ENCODE results near the gene SMIM17.
"Not testable (repeated sequence)": the region's sequence is repeated elsewhere in the genome, so short reads cannot be mapped to it uniquely, and the experiment has no call there.

Gene SMIM17

DNA sequence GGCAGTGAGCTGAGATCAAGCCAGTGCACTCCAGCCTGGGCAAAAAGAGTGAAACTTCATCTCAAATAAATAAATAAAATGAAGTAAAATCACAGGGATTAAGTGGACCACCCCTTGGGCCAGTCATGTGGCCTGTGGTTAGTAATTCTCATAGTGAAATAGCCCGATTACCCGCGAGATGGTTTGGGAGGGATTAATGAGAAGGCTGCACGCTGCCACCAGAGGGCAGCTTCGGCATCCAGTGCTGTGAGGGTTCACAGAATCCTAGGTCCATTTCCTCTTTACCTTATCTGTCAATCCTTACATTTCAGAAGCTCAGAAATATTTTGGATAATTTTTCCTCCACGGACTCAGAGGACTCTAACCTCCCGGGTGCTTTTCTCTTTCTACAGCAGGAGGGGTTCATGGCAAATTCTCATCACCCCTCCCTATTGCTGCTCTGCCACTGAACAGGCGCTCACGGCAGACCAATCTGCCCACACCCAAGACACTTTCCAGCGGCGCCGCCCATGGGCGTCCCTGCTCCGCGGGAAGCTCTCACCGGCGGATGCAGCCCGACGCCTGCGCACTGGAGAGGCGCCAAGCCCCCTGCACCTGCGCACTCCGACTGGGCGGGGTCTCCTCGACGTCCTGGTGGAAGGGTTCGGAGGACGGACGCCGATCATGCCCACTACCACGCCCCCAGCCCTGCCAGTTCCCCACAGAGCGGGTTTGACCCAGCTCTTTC is 17.6 kb downstream of the SMIM17 start:
- no peak for DNase-seq (ENCODE audit: low read depth)

DNA sequence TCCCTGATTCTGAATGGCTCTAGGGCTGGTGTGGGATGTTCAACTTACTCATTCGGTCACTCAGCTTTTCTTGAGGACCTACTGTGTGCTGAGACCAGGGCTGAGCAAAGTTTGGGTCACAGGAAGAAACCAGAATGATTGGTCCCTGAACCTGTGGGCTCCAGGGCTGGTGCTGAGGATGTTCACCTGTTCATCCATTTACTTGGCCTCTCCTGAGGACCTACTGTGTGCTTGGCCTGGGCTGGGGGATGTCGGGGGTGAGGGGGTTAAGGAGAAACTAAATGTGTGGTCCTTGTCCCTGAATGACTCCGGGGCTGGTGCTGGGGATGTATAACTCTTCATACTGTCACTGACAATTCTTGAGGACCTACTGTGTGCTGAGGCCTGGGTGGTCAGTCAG is 18.3 kb downstream of the SMIM17 start:
- DNase-seq (ENCODE audit: low read depth), result no peak

DNA sequence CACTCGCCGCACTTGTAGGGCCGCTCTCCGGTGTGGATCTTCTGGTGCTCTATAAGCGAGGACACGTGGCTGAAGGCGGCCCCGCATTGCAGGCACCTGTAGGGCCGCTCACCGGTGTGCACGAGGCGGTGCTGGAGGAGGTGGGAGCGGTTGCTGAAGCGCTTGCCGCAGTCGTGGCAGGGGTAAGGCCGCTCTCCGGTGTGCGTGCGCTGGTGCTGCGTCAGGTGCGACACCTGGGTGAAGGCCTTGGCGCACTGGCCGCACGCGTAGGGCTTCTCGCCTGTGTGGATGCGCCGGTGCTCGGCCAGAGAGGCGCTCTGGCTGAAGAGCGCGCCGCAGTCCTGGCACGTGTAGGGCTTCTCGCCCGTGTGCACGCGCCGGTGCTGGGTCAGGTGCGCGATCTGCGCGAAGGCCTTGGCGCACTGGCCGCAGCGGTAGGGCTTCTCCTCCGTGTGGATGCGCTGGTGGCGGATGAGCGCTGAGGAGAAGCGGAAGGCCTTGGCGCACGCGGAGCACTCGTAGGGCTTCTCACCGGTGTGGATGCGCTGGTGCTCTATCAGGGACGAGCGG is 21.1 kb downstream of the SMIM17 start:
- no peak for DNase-seq (ENCODE audit: low read depth)

DNA sequence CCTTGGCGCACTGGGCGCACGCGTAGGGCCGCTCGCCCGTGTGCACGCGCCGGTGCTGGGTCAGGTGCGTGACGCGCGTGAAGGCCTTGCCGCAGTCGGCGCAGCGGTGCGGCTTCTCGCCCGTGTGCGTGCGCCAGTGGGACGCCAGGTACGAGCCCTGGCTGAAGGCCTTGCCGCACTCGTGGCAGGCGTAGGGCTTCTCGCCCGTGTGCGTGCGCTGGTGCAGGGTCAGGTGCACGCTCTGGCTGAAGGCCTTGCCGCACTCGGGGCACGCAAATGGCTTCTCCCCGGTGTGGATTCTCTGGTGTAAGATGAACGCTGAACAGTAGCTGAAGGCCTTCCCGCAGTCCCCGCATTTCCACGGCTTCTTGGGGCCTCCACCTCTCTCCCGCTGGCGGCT is 21.6 kb downstream of the SMIM17 start:
- no peak for DNase-seq (ENCODE audit: low read depth)

DNA sequence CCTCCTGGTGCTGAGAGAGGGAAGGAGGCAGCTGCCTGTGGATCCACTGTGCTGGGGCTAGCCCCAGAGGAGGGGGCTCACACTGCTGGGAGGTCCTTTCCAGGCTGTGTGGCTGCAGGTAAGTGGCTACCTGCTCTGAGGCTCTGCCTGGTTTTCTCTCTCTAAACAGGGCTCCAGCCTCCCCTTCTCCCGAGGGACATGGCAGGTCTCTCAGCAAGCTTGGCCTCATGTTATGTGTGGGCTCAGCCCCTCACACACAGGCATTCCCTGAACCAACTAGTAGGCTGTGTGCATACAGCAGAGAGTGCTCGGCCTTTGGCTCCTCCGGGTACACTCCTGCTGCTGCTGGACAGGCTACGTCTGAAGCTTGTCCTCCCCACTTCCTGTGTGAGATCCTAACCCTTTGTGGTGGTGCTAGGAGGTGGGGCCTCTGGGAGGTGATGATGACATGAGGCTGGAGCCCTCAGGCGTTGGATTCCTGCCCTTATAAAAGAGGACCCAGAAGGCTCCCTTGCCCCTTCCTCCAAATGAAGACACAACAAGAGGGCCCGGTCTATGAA is 24.4 kb downstream of the SMIM17 start:
- DNase-seq (ENCODE audit: low read depth), result no peak

DNA sequence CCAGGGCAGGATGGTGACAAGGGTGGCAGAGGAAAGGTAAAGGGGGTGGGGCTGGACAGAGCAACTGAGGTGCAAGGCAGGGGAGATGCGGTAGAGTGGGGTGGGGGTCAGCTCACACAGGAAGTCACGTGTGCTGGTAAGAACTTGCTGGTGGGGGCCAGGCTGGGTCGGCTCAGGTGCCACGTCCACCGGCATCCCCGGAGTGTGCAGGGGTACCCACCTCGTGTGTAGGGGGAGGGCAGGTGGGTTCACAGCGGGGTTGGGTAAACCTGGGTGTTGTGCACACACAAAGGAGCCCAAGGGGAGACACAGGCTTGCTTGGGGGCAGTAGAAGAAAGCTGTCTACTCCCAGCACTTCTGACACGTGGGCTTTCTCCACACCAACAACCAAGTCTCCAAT is 25.7 kb downstream of the SMIM17 start:
- DNase-seq (ENCODE audit: low read depth), result no peak

DNA sequence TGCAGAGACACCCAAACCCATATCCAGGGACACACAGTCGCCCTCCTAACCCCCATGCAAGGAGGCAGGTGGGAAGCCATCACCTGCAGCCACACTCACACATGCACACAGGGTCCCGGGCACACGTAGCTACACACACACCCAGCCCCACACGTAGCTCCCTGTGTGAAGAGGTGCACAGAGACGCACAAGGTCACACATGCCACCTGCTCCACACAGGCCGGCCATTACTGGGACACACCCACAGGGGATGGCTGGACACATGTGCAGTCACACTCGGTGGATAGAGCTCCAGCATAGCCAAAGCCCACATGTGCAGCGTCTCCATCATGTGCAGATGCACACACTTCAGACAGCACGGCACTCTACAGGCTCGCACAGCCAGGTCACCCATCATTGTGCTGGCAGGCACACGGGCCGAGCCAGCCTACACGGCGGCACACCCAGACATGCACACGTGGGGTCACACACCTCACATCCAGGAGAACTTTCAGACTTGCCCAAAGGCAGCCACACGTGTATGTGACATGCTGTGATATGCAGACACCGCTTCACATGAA is 27.5 kb downstream of the SMIM17 start:
- DNase-seq (ENCODE audit: low read depth), result no peak

DNA sequence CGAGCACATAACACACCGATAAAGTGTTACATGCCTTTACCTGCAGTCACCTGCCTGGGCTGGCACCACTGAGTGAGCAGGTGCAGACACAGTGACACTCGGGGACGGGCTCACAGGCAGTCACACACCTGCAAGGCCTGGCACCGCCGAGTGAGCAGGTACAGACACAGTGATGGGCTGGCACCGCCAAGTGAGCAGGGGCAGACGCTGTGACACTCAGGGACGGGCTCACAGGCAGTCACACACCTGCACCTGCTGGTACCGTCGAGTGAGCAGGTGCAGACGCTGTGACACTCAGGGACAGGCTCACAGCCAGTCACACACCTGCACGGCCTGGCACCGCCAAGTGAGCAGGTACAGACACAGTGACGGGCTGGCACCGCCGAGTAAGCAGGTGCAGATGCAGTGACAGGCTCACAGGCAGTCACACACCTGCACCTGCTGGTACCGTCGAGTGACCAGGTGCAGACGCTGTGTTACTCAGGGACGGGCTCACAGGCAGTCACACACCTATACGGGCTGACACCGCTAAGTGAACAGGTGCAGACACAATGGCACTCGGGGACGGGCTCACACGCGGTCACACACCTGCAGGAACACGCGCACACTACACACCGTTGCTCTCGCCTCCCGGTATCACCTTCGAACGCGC is 28.1 kb downstream of the SMIM17 start:
- no peak for DNase-seq (ENCODE audit: low read depth)

DNA sequence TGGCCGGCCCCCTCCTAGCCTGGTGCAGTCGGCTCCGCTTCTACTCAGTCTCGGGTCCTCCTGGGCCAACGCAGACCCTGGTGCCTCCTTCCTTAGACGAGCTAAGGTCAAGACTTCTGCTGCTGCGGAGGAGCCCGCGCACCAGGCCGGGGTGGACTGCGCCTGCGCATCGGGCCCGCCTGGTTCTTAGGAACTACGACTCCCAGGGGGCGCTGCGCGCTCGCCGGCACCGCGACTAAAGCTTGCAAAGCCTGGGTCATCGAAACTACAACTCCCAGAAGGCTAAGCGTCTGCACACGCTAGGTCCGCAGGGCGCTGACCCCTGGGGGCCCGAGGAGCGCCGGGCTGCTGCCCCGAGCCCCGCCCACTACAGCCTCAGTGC is 28.6 kb downstream of the SMIM17 start, which contains the start of gene ZNF835:
ZNF835 (minus strand) TSS at position 145 of the 382 bp plus-strand sequence. CDS start 6,559 bp downstream, outside the sequence.
- DNase-seq (ENCODE audit: low read depth), result peak; percentile 22

DNA sequence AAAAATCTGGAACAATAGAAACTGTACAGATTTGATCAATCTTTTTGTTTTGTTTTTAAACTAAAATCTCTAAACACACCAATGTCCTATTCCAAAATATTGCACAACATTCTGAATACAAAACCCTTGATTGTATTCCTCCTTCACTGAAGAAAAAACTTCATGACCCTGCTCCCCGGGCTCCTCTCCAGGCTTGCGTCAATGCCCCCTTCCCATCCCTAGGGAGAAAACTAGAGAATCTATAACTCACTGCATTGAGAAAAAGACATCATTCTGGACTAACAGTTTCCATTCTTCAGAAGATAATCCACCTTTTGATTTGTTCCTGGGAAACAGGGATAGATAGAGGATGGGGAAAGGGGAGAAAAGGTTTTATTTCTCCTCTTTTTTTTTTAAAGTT is 29.7 kb downstream of the SMIM17 start:
- not testable (repeated sequence) for DNase-seq (ENCODE audit: low read depth)

DNA sequence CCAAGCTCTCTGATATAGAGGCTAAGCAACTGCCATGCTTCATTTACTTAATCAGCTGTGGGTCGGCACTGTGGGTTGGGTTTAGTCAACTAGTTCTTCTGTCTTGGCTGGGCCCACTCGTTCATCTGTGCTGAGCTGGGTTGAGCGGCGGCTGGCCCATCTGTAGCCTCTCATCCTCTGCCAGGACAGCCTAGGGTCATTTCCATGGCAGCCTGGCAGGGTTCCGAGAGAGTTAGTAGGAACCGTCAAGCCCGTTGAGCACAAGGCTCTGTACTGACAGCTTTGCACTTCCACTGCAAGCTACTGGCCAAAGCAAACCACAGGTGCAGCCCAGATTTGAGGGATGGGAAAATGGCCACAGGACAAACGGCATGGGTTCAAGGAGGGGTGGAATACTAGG is 35.2 kb downstream of the SMIM17 start:
- DNase-seq (ENCODE audit: low read depth), result no peak

DNA sequence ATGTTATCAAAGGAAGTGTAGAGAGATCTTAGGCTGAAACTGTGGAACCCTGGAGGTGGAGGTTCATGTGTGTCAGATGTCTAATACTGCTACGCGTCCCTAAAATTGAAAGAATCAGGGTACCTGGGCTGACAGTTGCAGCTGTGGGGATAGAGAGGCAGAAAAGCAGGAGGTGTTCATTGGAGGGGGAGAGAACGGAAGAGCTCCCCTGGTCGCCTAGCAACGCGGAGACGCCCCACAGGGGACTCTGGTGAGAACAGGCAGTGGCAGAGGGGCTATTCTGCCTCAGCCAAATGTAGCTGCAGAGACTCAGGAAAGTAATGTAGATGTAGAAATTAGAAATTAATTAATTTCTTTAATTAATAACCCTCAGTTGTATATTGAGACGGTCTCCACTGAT is 38.7 kb downstream of the SMIM17 start:
- no peak for DNase-seq (ENCODE audit: low read depth)

DNA sequence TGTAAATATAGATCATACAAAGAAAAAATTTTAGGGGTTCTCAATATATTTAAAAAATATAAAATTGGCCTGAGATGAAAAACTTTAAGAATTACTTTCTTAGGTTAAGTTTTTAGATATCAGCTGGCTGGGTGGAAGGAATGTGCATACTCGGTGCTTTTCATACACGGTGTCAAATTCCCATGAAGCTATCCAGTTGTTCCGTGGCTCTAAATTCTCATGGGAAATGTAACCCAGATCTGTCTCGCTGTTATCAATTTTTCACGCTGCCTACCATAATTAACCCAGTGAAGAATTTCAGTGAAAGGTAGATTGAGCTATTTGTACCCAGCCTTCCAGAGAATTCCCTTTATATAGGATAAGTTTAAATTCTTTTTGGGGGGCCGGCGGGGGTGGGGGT is 40.2 kb downstream of the SMIM17 start:
- DNase-seq (ENCODE audit: low read depth), result no peak

DNA sequence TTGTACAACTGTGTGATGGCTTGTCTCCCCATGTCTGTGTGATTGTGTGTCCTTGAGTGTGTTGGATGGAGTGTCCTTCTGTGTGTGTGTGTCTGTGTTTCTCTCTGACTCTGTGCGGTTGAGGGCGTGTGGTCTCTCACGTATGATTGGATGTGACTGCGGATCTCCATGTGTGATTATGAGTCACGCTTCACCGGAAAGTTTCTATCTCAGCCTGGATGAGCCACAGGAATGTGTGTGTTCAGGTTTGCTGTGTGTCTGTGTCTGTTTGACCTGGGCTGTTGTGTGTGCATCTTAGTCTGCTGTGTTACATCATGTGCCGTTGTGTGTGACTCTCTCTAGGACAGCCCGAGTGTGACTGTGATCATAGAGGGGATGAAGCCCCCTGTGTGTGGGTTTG is 44.1 kb downstream of the SMIM17 start:
- DNase-seq (ENCODE audit: low read depth), result no peak

DNA sequence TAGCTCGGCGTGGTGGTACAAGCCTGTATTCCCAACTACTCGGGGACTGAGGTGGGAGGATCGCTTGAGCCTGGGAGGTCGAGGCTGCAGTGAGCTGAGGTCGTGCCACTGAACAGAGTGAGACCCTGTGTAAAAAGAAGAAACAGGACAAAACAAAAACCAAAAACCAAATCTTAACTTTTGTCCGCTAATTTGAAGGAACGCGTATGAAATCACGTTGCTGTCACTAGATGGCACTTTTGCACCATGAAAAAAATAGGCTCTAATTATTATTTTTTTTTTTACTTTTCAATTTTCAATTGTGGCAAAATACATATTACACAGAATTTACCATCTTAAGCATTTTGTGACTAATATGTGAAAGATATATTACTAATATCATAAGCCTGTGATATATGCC is 46.2 kb downstream of the SMIM17 start:
- no peak for DNase-seq (ENCODE audit: low read depth)

DNA sequence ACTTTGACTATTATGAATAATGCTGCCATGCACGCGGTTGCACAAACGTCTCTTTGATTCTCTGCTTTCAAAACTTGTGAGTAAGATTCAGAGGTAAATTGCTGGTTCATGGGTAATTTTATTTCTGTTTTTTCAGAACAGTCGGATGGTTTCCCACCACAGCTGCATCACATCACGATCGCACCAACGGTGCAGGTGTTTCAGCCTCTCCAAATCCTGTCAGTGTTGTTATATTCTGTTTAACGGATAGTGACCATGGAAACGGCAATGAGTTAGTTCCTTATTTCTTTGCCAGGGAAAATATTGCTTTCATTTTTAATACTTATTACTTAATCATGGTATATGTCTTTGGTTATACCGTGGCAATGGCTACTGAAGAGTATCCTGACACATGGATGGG is 47.7 kb downstream of the SMIM17 start:
- DNase-seq (ENCODE audit: low read depth), result no peak

DNA sequence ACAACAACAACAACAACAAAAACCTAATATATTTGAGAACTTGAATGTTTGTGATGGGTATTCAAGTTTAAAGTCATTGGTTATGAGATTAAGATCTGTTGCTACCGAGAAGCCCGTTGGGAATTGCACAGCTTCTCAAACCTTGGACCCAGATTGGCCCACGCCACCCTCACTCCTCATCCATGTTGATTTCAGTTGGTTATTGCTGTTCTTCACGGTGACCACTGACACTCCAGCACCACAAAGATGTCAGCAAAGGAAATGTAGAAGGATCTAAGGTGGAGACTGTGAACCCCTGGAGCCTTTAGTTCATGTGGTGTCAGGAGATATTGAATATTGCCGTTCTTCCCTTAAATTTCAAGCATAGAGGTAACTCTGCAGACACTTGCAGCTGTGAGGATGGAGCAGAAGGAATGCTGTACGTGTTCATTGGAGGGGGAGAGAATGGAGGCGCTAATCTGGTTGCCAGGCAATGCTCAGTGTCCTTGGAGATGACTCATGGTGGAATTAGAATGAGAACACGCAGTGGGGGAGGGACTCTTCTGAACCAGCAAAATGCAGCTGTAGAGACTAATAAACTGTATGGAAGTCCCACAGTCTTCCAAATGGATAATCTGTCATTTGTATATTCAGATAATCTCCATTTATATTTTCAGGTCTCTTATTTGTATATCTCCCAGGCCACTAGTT is 49.4 kb downstream of the SMIM17 start:
- no peak for DNase-seq (ENCODE audit: low read depth)

DNA sequence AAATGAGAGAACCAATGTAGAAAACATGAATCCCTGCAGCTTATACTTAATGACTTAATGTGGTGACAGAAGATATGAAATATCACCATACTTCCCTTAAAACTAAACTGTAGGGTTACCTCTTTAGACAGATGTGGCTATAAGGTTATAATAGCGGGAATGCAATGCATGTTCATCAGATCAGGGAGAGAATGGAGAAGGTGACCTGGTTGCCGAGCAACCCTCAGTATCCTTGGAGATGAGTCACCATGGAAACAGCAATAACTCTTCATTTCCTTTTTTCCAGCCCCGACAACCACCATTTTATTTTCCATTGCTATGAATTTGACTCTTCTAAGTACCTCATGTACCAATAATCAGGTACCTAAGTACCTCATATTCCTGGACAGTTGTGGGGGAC is 56.6 kb downstream of the SMIM17 start:
- DNase-seq (ENCODE audit: low read depth), result no peak

DNA sequence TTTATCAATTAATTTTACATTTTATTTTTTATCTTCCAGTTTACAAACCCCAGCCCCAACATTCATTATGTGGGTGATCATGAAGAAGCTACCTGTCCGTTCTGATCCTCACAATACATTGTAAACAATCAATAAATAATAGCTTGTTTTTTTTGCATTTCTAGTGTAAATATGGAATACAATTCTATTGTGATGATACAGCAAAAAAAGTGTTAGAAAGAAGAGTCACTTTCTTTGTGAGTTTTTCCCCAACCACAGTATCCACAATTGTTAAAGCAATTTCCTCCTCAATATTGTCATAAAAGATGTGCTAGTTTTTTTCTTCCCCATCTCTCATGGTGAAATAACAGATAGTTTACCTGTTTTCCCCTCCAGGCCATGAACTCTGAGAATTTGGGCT is 58.9 kb downstream of the SMIM17 start:
- no peak for DNase-seq (ENCODE audit: low read depth)

DNA sequence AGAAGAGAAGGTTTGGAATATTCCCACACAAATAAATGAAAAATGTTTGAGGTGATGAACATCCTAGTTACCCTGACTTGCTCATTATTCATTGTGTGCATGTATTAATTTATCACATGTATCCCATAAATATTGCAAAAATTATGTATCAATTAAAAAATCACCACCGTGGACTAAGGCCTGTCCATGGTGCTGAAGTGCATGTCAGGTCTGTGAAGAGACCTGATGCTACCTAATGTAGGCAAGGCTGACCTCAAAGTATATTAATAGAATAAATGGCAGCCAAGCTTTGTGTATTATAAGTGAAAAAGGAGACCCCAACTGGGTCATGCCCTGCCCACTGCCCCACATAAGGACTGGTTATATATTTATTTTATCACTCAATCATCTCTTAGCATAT is 63.0 kb downstream of the SMIM17 start:
- no peak for DNase-seq (ENCODE audit: low read depth)

Measured in stromal cell of bone marrow (primary cell).